ENCODE measurements around the gene KRTAP5-9.

GRCh38 chr11:71518506-71519471, 29.4 kb upstream of the KRTAP5-9 start:
- TF ChIP-seq TAF1 (IDR thresholded peaks at IDR 0.05; ENCODE audit: borderline replicate concordance, low read depth, low read length) (no peak), POLR2A (IDR thresholded peaks at IDR 0.05; ENCODE audit: low read depth, low read length) (no peak), CTCF (IDR thresholded peaks at IDR 0.05 in 2 of 3, conservative IDR thresholded peaks at IDR 0.05 in 1 of 3; ENCODE audit: control insufficient read depth in 2 of 3, extremely low read depth in 1 of 3, insufficient read depth in 1 of 3, low read depth in 3 of 3, low read length in 3 of 3) (no peak), MYC (IDR thresholded peaks at IDR 0.05; ENCODE audit: insufficient read depth, insufficient read length, insufficient replicate concordance, low read length, severe bottlenecking) (no peak), YY1 (IDR thresholded peaks at IDR 0.05; ENCODE audit: low read depth, low read length) (no peak), TCF7 (IDR thresholded peaks at IDR 0.05; ENCODE audit: borderline replicate concordance) (no peak), NFYA (IDR thresholded peaks at IDR 0.05; ENCODE audit: borderline replicate concordance, low read depth, low read length) (no peak), SIN3A (IDR thresholded peaks at IDR 0.05; ENCODE audit: low read depth, low read length) (no peak), CHD4 (IDR thresholded peaks at IDR 0.05) (no peak), NR2C2 (IDR thresholded peaks at IDR 0.05; ENCODE audit: borderline replicate concordance, control insufficient read depth, insufficient read length, low read depth) (no peak), RAD21 (IDR thresholded peaks at IDR 0.05; ENCODE audit: insufficient read depth, low read depth, low read length) (no peak)

Measured in GM12878 (cell line).